Measurements from ENCODE around the gene GPR157. TPM values are rescaled to one million over a fixed set of nuclear protein-coding genes. Genes with fewer than 3 reads are reported as not detected.

Gene GPR157
- 25.5 TPM for polyA plus RNA-seq (2012; ENCODE audit: insufficient read length, low read depth)

GRCh38 chr1:9128520-9129265 lies at the start of gene GPR157:
Gene GPR157, minus strand, starts transcription at chr1:9129102. Its CDS starts 75 bp downstream, at chr1:9129027.
- TF ChIP-seq FOXP2 (optimal IDR thresholded peaks at IDR 0.05; ENCODE audit: borderline replicate concordance, extremely low read depth, extremely low read length, insufficient read depth) (no peak), POLR2AphosphoS5 (IDR thresholded peaks at IDR 0.05; ENCODE audit: low read depth, low read length) (peak; percentile 49; the same call in 1 of the 2 replicates), REST (IDR thresholded peaks at IDR 0.05; ENCODE audit: insufficient read depth in 1 of 2, low read depth in 2 of 2, low read length in 2 of 2) (peak in 1 of 2 experiments; percentile 51; a peak in 3 of 4 replicates)

- TF ChIP-seq FOXP2 (optimal IDR thresholded peaks at IDR 0.05; ENCODE audit: borderline replicate concordance, extremely low read depth, extremely low read length, insufficient read depth): no peak
- no peak for TF ChIP-seq TAF1 (IDR thresholded peaks at IDR 0.05; ENCODE audit: borderline replicate concordance, insufficient read depth, low read length)
- no peak for TF ChIP-seq SIN3A (IDR thresholded peaks at IDR 0.05; ENCODE audit: borderline replicate concordance, insufficient read depth, low read length)
- TF ChIP-seq POLR2AphosphoS5 (IDR thresholded peaks at IDR 0.05; ENCODE audit: low read depth, low read length): no peak
- no peak for TF ChIP-seq REST (IDR thresholded peaks at IDR 0.05; ENCODE audit: insufficient read depth in 1 of 2, low read depth in 2 of 2, low read length in 2 of 2)
Observed at GRCh38 chr1:9174762-9175161, 45.9 kb upstream of the GPR157 start.

- TF ChIP-seq FOXP2 (optimal IDR thresholded peaks at IDR 0.05; ENCODE audit: borderline replicate concordance, extremely low read depth, extremely low read length, insufficient read depth): no peak
- no peak for TF ChIP-seq POLR2AphosphoS5 (IDR thresholded peaks at IDR 0.05; ENCODE audit: low read depth, low read length)
- no peak for TF ChIP-seq REST (IDR thresholded peaks at IDR 0.05; ENCODE audit: insufficient read depth in 1 of 2, low read depth in 2 of 2, low read length in 2 of 2)
- TF ChIP-seq TAF1 (IDR thresholded peaks at IDR 0.05; ENCODE audit: borderline replicate concordance, insufficient read depth, low read length): no peak
- no peak for TF ChIP-seq SIN3A (IDR thresholded peaks at IDR 0.05; ENCODE audit: borderline replicate concordance, insufficient read depth, low read length)
Observed at GRCh38 chr1:9174243-9174642, 45.3 kb upstream of the GPR157 start.

GRCh38 chr1:9169601-9170137 lies 40.8 kb upstream of the GPR157 start:
- TF ChIP-seq REST (IDR thresholded peaks at IDR 0.05; ENCODE audit: insufficient read depth in 1 of 2, low read depth in 2 of 2, low read length in 2 of 2) (no peak), TAF1 (IDR thresholded peaks at IDR 0.05; ENCODE audit: borderline replicate concordance, insufficient read depth, low read length) (no peak), FOXP2 (optimal IDR thresholded peaks at IDR 0.05; ENCODE audit: borderline replicate concordance, extremely low read depth, extremely low read length, insufficient read depth) (no peak), SIN3A (IDR thresholded peaks at IDR 0.05; ENCODE audit: borderline replicate concordance, insufficient read depth, low read length) (no peak), POLR2AphosphoS5 (IDR thresholded peaks at IDR 0.05; ENCODE audit: low read depth, low read length) (no peak)

All from PFSK-1 (cell line).